IMR-90 (cell line): Measurements from ENCODE around the gene LUZP4. TPM values are rescaled to one million over a fixed set of nuclear protein-coding genes. Genes with fewer than 3 reads are reported as not detected.

ENCODE experiments used
- ATAC-seq: fragments of 200-7000 bp; cut with Tn5 transposase; 2 replicates; pipeline ENCODE4 v1.9.1; 2020; ENCODE audit warnings: low read depth, mild to moderate bottlenecking, moderate library complexity
- BruUV-seq: library from RNA; stranded (reverse); fragments of 400-500 nt; replicated peaks from 2 replicates; lab custom pipeline; 2021; lab: Mats Ljungman, UMichigan
- CTCF ChIA-PET: fragments of 300-600 bp; formaldehyde crosslinking; extraction: SDS; loops from one replicate; lab custom pipeline; 2021; ENCODE audit warnings: antibody characterized with exemption; lab: Yijun Ruan, JAX
- POLR2A ChIA-PET: fragments of 300-600 bp; sonication (Branson Sonifier 250); formaldehyde crosslinking; loops from one replicate; lab custom pipeline; 2022; ENCODE audit warnings: antibody characterized with exemption; ENCODE audit not compliant: unreplicated experiment; lab: Charles Lee
- DNase-seq: peaks from one replicate; pipeline ENCODE4 v3.0.0; 2013
- H2AFZ ChIP-seq: replicated peaks from 2 replicates; pipeline ENCODE3; 2013; ENCODE audit warnings: low read length, mild to moderate bottlenecking; ENCODE audit not compliant: poor library complexity
- H2AK5ac ChIP-seq: 2 replicates; pipeline ENCODE4 v1.6.1; 2013; ENCODE audit warnings: low read depth, low read length, inconsistent platforms
- H2AK9ac ChIP-seq: replicated peaks from 2 replicates; pipeline ENCODE3; 2013; ENCODE audit warnings: mild to moderate bottlenecking, low read depth, low read length, moderate library complexity; ENCODE audit not compliant: poor library complexity
- H2BK120ac ChIP-seq: 2 replicates; pipeline ENCODE4 v1.6.1; 2013; ENCODE audit warnings: low read depth, low read length, inconsistent platforms
- H2BK15ac ChIP-seq: 3 replicates; pipeline ENCODE4 v1.6.1; 2013; ENCODE audit warnings: low read depth, low read length, inconsistent platforms
- H2BK20ac ChIP-seq: 2 replicates; pipeline ENCODE4 v1.6.1; 2013; ENCODE audit warnings: low read depth, mild to moderate bottlenecking, inconsistent platforms, low read length, moderate library complexity
- H2BK5ac ChIP-seq: 2 replicates; pipeline ENCODE4 v1.6.1; 2013; ENCODE audit warnings: mild to moderate bottlenecking, low read depth, low read length, inconsistent platforms; ENCODE audit not compliant: poor library complexity, severe bottlenecking
- H3K14ac ChIP-seq: replicated peaks from 2 replicates; pipeline ENCODE4 v1.6.1; 2013; ENCODE audit warnings: low read depth, low read length, inconsistent platforms
- H3K18ac ChIP-seq: 2 replicates; pipeline ENCODE4 v1.6.1; 2013; ENCODE audit warnings: low read depth, low read length, control low read depth
- H3K23ac ChIP-seq: 2 replicates; pipeline ENCODE4 v1.6.1; 2013; ENCODE audit warnings: low read depth, low read length, inconsistent platforms
- H3K27ac ChIP-seq: 2 replicates; pipeline ENCODE4 v1.5.1; 2013; ENCODE audit warnings: mild to moderate bottlenecking, control low read depth, low read length; ENCODE audit not compliant: insufficient read depth
- H3K27me3 ChIP-seq: 2 replicates; pipeline ENCODE4 v1.6.1; 2013; ENCODE audit warnings: low read length; ENCODE audit not compliant: control insufficient read depth, insufficient read depth
- H3K36me3 ChIP-seq: 2 replicates; pipeline ENCODE4 v1.6.1; 2013; ENCODE audit warnings: low read length, mixed read lengths; ENCODE audit not compliant: control insufficient read depth, insufficient read depth
- H3K4ac ChIP-seq: 2 replicates; pipeline ENCODE4 v1.6.1; 2013; ENCODE audit warnings: low read depth, low read length, inconsistent platforms
- H3K4me1 ChIP-seq: 2 replicates; pipeline ENCODE4 v1.6.1; 2013; ENCODE audit warnings: low read length, mixed read lengths; ENCODE audit not compliant: control insufficient read depth, insufficient read depth
- H3K4me2 ChIP-seq: 2 replicates; pipeline ENCODE4 v1.6.1; 2013; ENCODE audit warnings: low read depth, mild to moderate bottlenecking, control low read depth, low read length, moderate library complexity
- H3K4me3 ChIP-seq: 2 replicates; pipeline ENCODE4 v1.5.1; 2013; ENCODE audit warnings: low read depth, mild to moderate bottlenecking, control low read depth, low read length, moderate library complexity; ENCODE audit not compliant: insufficient read depth
- H3K56ac ChIP-seq: 2 replicates; pipeline ENCODE4 v1.6.1; 2013; ENCODE audit warnings: low read length, inconsistent platforms; ENCODE audit not compliant: insufficient read depth; ENCODE audit errors: extremely low read depth
- H3K79me1 ChIP-seq, 2 experiments: 2 replicates each; pipeline ENCODE4 v1.6.1; 2013; ENCODE audit warnings: low read length in 2 of 2, inconsistent platforms in 1 of 2, low read depth in 1 of 2
- H3K9ac ChIP-seq: 2 replicates; pipeline ENCODE4 v1.6.1; 2013; ENCODE audit warnings: low read depth, low read length, control low read depth
- H3K9me1 ChIP-seq: 2 replicates; pipeline ENCODE4 v1.6.1; 2013; ENCODE audit warnings: low read length, inconsistent platforms; ENCODE audit not compliant: insufficient read depth
- H3K9me3 ChIP-seq: 2 replicates; pipeline ENCODE4 v1.6.1; 2013; ENCODE audit warnings: low read length; ENCODE audit not compliant: control insufficient read depth, insufficient read depth
- H4K20me1 ChIP-seq: 2 replicates; pipeline ENCODE4 v1.6.1; 2013; ENCODE audit warnings: low read length, inconsistent platforms; ENCODE audit not compliant: insufficient read depth
- H4K5ac ChIP-seq: 2 replicates; pipeline ENCODE4 v1.6.1; 2013; ENCODE audit warnings: mild to moderate bottlenecking, low read depth, low read length, control low read depth
- H4K8ac ChIP-seq, 2 experiments: 2 replicates each; pipeline ENCODE4 v1.6.1; 2013; ENCODE audit warnings: low read depth in 2 of 2, low read length in 2 of 2, control low read depth in 1 of 2, inconsistent platforms in 1 of 2
- H4K91ac ChIP-seq: 2 replicates; pipeline ENCODE4 v1.6.1; 2013; ENCODE audit warnings: low read depth, low read length, inconsistent platforms; ENCODE audit not compliant: insufficient read depth
- BHLHE40 ChIP-seq: fragments of 150-350 bp; IDR thresholded peaks from 2 replicates; pipeline ENCODE4 v1.6.1; 2016; ENCODE audit warnings: mild to moderate bottlenecking, low read depth, low read length
- CEBPB ChIP-seq: IDR thresholded peaks from 2 replicates; pipeline ENCODE4 v1.6.1; 2012; ENCODE audit warnings: low read depth, low read length, improper control_type of control experiment
- CHD1 ChIP-seq: IDR thresholded peaks from 2 replicates; pipeline ENCODE4 v1.6.1; 2012; ENCODE audit warnings: low read depth, low read length, improper control_type of control experiment
- CTCF ChIP-seq: conservative IDR thresholded peaks from 2 replicates; pipeline ENCODE4 v1.5.1; 2012; ENCODE audit warnings: mild to moderate bottlenecking, low read depth, low read length, improper control_type of control experiment
- NFE2L2 ChIP-seq: fragments of 150-350 bp; IDR thresholded peaks from 2 replicates; pipeline ENCODE4 v1.6.1; 2016; ENCODE audit warnings: low read depth, mild to moderate bottlenecking, low read length
- POLR2A ChIP-seq: IDR thresholded peaks from 2 replicates; pipeline ENCODE4 v1.6.1; 2012; ENCODE audit warnings: mild to moderate bottlenecking, low read depth, low read length
- RAD21 ChIP-seq: IDR thresholded peaks from 2 replicates; pipeline ENCODE4 v1.6.1; 2012; ENCODE audit warnings: low read length, improper control_type of control experiment
- RCOR1 ChIP-seq: IDR thresholded peaks from 2 replicates; pipeline ENCODE4 v1.6.1; 2012; ENCODE audit warnings: mild to moderate bottlenecking, low read length, improper control_type of control experiment; ENCODE audit not compliant: insufficient replicate concordance
- RFX5 ChIP-seq: IDR thresholded peaks from 2 replicates; pipeline ENCODE4 v1.8.0; 2012; ENCODE audit warnings: low read depth, mild to moderate bottlenecking, low read length, moderate library complexity
- WGBS, 2 experiments: methylation state at CpG; one replicate each; pipeline versions ENCODE4 v1.1.5 to v1.1.7; 2013; ENCODE audit warnings: missing lambda C conversion rate in 2 of 2; ENCODE audit not compliant: insufficient read length in 1 of 2; ENCODE audit errors: extremely low coverage in 2 of 2; 5-methylcytosine and 5-hydroxymethylcytosine counted together
- dilution Hi-C: fragments of 300-500 bp; cut with HindIII; formaldehyde crosslinking; loops from one replicate; pipeline ENCODE4 v1.14.3; 2018; ENCODE audit warnings: low sequenced_read_pairs; ENCODE audit not compliant: unreplicated experiment
- in situ Hi-C: fragments of 300-500 bp; cut with MboI; formaldehyde crosslinking; loops from 3 replicates; pipeline ENCODE4 v1.14.3; 2019; ENCODE audit warnings: low sequenced_read_pairs, inconsistent platforms, mixed read lengths
- intact Hi-C: fragments of 100-400 bp; cut with micrococcal nuclease; formaldehyde crosslinking; loops from 2 replicates; pipeline ENCODE4 v1.10.0; 2022
- polyA plus RNA-seq, 3 experiments: library from polyadenylated mRNA; depleted of rRNA; stranded (reverse); fragments of >200 nt; gene quantifications; 2 replicates each; pipeline ENCODE4 v1.2.3, GENCODE V29; 2012; ENCODE audit warnings: low replicate concordance in 1 of 3
- total RNA-seq: library from RNA; depleted of rRNA; stranded (reverse); fragments of >200 nt; gene quantifications from 2 replicates; pipeline ENCODE4 v1.2.3, GENCODE V29; 2012

Gene LUZP4
- total and polyA plus RNA-seq, 2 of the 4 experiments (the other 2 are of a cell fraction) = not detected

DNA sequence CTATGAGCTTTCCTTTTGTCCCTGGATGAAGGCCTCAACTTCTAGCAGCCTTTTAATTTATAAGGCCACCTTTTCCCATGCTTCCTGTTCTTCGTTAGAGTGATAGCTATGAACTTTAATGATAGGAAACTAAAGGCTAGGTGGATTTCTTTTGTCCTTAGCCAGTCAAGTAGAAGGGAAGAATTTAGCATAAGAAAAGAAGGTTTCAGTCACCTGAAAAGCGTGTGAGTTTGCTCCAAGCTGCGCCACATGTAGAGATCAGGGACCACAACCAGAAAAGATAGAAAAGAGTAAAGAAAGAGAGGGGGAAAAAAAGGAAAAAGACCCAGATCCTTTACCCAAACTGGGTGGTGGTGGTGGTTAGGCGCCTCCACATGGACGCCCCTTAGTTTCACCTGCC, 28.6 kb downstream of the LUZP4 start:
- Histone ChIP-seq H3K9ac (no peak overlapping the region), H3K14ac (no peak overlapping the region), H2BK20ac (no peak overlapping the region), H4K91ac (no peak overlapping the region), H3K27me3 (peaks cover 3% of the 10 kb centered on the region), H3K9me1 (no peaks in the 10 kb centered on the region), H2BK120ac (no peak overlapping the region), H4K20me1 (no peaks in the 10 kb centered on the region), H3K4ac (no peak overlapping the region), H3K4me3 (no peak overlapping the region), H3K4me2 (no peak overlapping the region), H3K9me3 (no peaks in the 10 kb centered on the region), H2AK9ac (no peak overlapping the region), H4K5ac (no peak overlapping the region), H2BK5ac (no peak overlapping the region), H2BK15ac (no peak overlapping the region), H3K79me1 (no peaks in the 10 kb centered on the region), H3K27ac (no peak overlapping the region), H2AK5ac (no peak overlapping the region), H3K23ac (no peak overlapping the region), H3K56ac (no peak overlapping the region), H2AFZ (no peak overlapping the region), H3K4me1 (no peaks in the 10 kb centered on the region), H4K8ac (no peak overlapping the region), H3K36me3 (no peaks in the 10 kb centered on the region), H3K18ac (no peak overlapping the region)
- DNase-seq (no peak), ATAC-seq (no peak)
- intact Hi-C loops (no loop called here), dilution Hi-C loops (no loop called here), in situ Hi-C loops (no loop called here)
- ChIA-PET POLR2A (no interaction called here), CTCF (interaction anchor here (1.1 kb wide), 1 partner anchor 9 kb away, joined by 5 read pairs; no protein-coding TSS in a partner anchor)
- no TSS peak for BruUV-seq
- TF ChIP-seq CTCF = no peak
- no peak for TF ChIP-seq CHD1
- no peak for TF ChIP-seq RAD21
- TF ChIP-seq BHLHE40 = no peak
- TF ChIP-seq RCOR1 = no peak
- TF ChIP-seq RFX5 = no peak
- no peak for TF ChIP-seq CEBPB
- TF ChIP-seq NFE2L2 = no peak
- no peak for TF ChIP-seq POLR2A
- 17% methylated on average over 1 of the region's 5 CpGs; no CpG with 5 or more reads in 1 of the 2 experiments for WGBS, 2 experiments
